Measurements from ENCODE around the gene KCTD6.
A peak's percentile ranks its signal among the peaks of the same experiment; 100 is the strongest.

KCTD6 gene

GRCh38 chr3:58536501-58537411 lies 44.9 kb downstream of the KCTD6 start, which contains the start of gene ACOX2:
ACOX2 (minus strand) TSS chr3:58537190; CDS start chr3:58535106, 2,084 bp downstream.
- POLR2A ChIA-PET = interaction anchor here (0.8 kb wide), 1 partner anchor 17 kb away, joined by 3 read pairs; no protein-coding TSS in a partner anchor
- peak within 1 kb of the TSS; percentile 52 for H3K4me3 ChIP-seq (ENCODE audit: low read depth, low read length)
- no peak for DNase-seq (ENCODE audit: low read depth, low spot score)
- CTCF ChIA-PET = interaction anchor here (0.5 to 11.0 kb wide), 10 partner anchors 9 to 237 kb away, joined by 3 to 105 read pairs (median 6); partner anchors contain the start of genes HTD2, KCTD6 and RPP14
- no peak for TF ChIP-seq CTCF (IDR thresholded peaks at IDR 0.05; ENCODE audit: insufficient read depth, low read length, missing control alignments)

- no peak overlapping the region for H3K4me3 ChIP-seq (ENCODE audit: low read depth, low read length)
- TF ChIP-seq CTCF (IDR thresholded peaks at IDR 0.05; ENCODE audit: insufficient read depth, low read length, missing control alignments) = no peak
- DNase-seq (ENCODE audit: low read depth, low spot score) = no peak
- POLR2A ChIA-PET = interaction anchor here (0.8 kb wide), 1 partner anchor 18 kb away, joined by 3 read pairs; no protein-coding TSS in a partner anchor
- CTCF ChIA-PET = interaction anchor here (0.8 to 11.0 kb wide), 11 partner anchors 9 to 238 kb away, joined by 3 to 95 read pairs (median 5); partner anchors contain the start of genes HTD2, KCTD6 and RPP14
These were observed 45.8 kb downstream of the KCTD6 start for GRCh38 chr3:58537412-58538301.

- CTCF ChIA-PET = interaction anchor here (0.9 to 3.4 kb wide), 5 partner anchors 12 to 233 kb away, joined by 3 to 18 read pairs (median 9); partner anchors contain the start of genes HTD2, KCTD6 and RPP14
- H3K4me3 ChIP-seq (ENCODE audit: low read depth, low read length) = no peak overlapping the region
- no peak for DNase-seq (ENCODE audit: low read depth, low spot score)
- POLR2A ChIA-PET = no interaction called here
- TF ChIP-seq CTCF (IDR thresholded peaks at IDR 0.05; ENCODE audit: insufficient read depth, low read length, missing control alignments) = no peak
These were observed 47.7 kb downstream of the KCTD6 start for GRCh38 chr3:58539626-58540025.

GRCh38 chr3:58540176-58540858 lies 48.4 kb downstream of the KCTD6 start:
- CTCF ChIA-PET = interaction anchor here (0.9 to 3.4 kb wide), 4 partner anchors 8 to 92 kb away, joined by 3 to 18 read pairs (median 4); no protein-coding TSS in a partner anchor
- H3K4me3 ChIP-seq (ENCODE audit: low read depth, low read length) = no peak overlapping the region
- POLR2A ChIA-PET = no interaction called here
- TF ChIP-seq CTCF (IDR thresholded peaks at IDR 0.05; ENCODE audit: insufficient read depth, low read length, missing control alignments) = no peak
- DNase-seq (ENCODE audit: low read depth, low spot score) = no peak

GRCh38 chr3:58544541-58544940 lies 52.6 kb downstream of the KCTD6 start:
- no peak for DNase-seq (ENCODE audit: low read depth, low spot score)
- no peak overlapping the region for H3K4me3 ChIP-seq (ENCODE audit: low read depth, low read length)
- TF ChIP-seq CTCF (IDR thresholded peaks at IDR 0.05; ENCODE audit: insufficient read depth, low read length, missing control alignments) = no peak
- ChIA-PET CTCF (interaction anchor here (0.9 to 1.5 kb wide), 3 partner anchors 12 to 41 kb away, joined by 3 to 6 read pairs (median 4); no protein-coding TSS in a partner anchor), POLR2A (no interaction called here)
